DOHH2 (cell line): Measurements from ENCODE around the gene ITGB7.

ENCODE experiments used
- H3F3A ChIP-seq: fragments of 200-600 bp; sonication (generic), shearing (Covaris generic); 2 replicates; pipeline ENCODE4 v1.6.0; 2016; ENCODE audit warnings: antibody characterized with exemption, mild to moderate bottlenecking; ENCODE audit not compliant: control insufficient read depth, insufficient read depth
- H3K27ac ChIP-seq: fragments of 200-600 bp; sonication (generic); 2 replicates; pipeline ENCODE4 v1.5.1; 2014; ENCODE audit warnings: low read depth, mild to moderate bottlenecking, low read length, moderate library complexity
- H3K27me3 ChIP-seq: fragments of 200-600 bp; sonication (generic); 2 replicates; pipeline ENCODE4 v1.6.1; 2014; ENCODE audit warnings: mild to moderate bottlenecking, low read length, mixed read lengths; ENCODE audit not compliant: control insufficient read depth
- H3K36me3 ChIP-seq: fragments of 200-600 bp; sonication (generic); 2 replicates; pipeline ENCODE4 v1.6.1; 2014; ENCODE audit warnings: mild to moderate bottlenecking, low read length, moderate library complexity, mixed read lengths; ENCODE audit not compliant: control insufficient read depth
- H3K4me1 ChIP-seq: fragments of 200-600 bp; sonication (generic); 2 replicates; pipeline ENCODE4 v1.6.1; 2014; ENCODE audit warnings: mild to moderate bottlenecking, low read length, mixed read lengths; ENCODE audit not compliant: control insufficient read depth
- H3K4me2 ChIP-seq: fragments of 200-600 bp; sonication (generic); 2 replicates; pipeline ENCODE4 v1.6.0; 2014; ENCODE audit warnings: mild to moderate bottlenecking, low read length, moderate library complexity
- H3K4me3 ChIP-seq: fragments of 200-600 bp; sonication (generic); 2 replicates; pipeline ENCODE4 v1.5.1; 2014; ENCODE audit warnings: mild to moderate bottlenecking, low read length, mixed read lengths
- H3K79me2 ChIP-seq: fragments of 200-600 bp; sonication (generic); 2 replicates; pipeline ENCODE4 v1.6.1; 2014; ENCODE audit warnings: mild to moderate bottlenecking, low read length, mixed read lengths; ENCODE audit not compliant: control insufficient read depth
- H3K9me2 ChIP-seq: fragments of 200-600 bp; sonication (generic); replicated peaks from 2 replicates; pipeline ENCODE4 v1.6.1; 2014; ENCODE audit warnings: mild to moderate bottlenecking, low read length, mixed read lengths; ENCODE audit not compliant: control insufficient read depth
- H3K9me3 ChIP-seq: fragments of 200-600 bp; sonication (generic); 2 replicates; pipeline ENCODE4 v1.6.1; 2014; ENCODE audit warnings: antibody characterized with exemption, low read length, mixed read lengths; ENCODE audit not compliant: control insufficient read depth, insufficient read depth
- H4K20me1 ChIP-seq: fragments of 200-600 bp; sonication (generic); 2 replicates; pipeline ENCODE4 v1.6.0; 2014; ENCODE audit warnings: low read depth, mild to moderate bottlenecking, antibody characterized with exemption, low read length, moderate library complexity; ENCODE audit not compliant: control insufficient read depth, insufficient read depth
- EZH2phosphoT487 ChIP-seq: fragments of 200-600 bp; sonication (generic); IDR thresholded peaks from 2 replicates; pipeline ENCODE4 v1.6.1; 2017; ENCODE audit warnings: borderline replicate concordance, mild to moderate bottlenecking, antibody characterized with exemption, low read length, moderate library complexity, mixed read lengths
- TF ChIP-seq, protein P1 (sequence below): fragments of 200-600 bp; sonication (generic); IDR thresholded peaks from one replicate; pipeline ENCODE4 v1.5.1; 2014; ENCODE audit warnings: antibody characterized with exemption, mild to moderate bottlenecking, low read depth, low read length; ENCODE audit not compliant: poor library complexity, severe bottlenecking

ITGB7 gene

DNA sequence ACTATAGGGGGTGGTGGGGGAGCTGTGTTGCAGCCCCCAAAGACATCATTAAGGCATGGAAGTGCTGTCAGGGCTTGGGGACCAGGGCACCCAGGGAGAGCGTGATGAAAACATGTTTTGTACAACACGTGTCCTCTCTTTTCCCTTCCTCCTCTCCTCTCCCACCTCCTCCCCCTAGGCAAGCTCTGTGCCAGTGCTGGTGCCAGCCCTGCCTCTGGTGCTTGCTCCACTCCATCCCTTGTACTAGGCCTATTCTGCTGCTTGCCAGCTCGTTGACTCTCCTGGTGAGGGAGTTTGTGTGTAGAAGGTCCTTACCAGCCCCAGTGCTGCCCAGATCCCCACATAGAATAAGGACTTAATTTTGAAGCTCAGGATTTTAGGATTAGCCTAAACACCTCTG is 28.1 kb upstream of the ITGB7 start:
- Histone ChIP-seq H3K4me3 (no peak overlapping the region), H3K27me3 (peaks cover 69% of the 10 kb centered on the region), H3K4me2 (no peak overlapping the region), H3K36me3 (no peaks in the 10 kb centered on the region), H3K4me1 (peaks cover 16% of the 10 kb centered on the region), H3K79me2 (no peaks in the 10 kb centered on the region), H3K9me3 (no peaks in the 10 kb centered on the region), H3K27ac (no peak overlapping the region), H3K9me2 (no peaks in the 10 kb centered on the region), H3F3A (no peaks in the 10 kb centered on the region), H4K20me1 (no peaks in the 10 kb centered on the region)
- TF ChIP-seq, protein P1, sequence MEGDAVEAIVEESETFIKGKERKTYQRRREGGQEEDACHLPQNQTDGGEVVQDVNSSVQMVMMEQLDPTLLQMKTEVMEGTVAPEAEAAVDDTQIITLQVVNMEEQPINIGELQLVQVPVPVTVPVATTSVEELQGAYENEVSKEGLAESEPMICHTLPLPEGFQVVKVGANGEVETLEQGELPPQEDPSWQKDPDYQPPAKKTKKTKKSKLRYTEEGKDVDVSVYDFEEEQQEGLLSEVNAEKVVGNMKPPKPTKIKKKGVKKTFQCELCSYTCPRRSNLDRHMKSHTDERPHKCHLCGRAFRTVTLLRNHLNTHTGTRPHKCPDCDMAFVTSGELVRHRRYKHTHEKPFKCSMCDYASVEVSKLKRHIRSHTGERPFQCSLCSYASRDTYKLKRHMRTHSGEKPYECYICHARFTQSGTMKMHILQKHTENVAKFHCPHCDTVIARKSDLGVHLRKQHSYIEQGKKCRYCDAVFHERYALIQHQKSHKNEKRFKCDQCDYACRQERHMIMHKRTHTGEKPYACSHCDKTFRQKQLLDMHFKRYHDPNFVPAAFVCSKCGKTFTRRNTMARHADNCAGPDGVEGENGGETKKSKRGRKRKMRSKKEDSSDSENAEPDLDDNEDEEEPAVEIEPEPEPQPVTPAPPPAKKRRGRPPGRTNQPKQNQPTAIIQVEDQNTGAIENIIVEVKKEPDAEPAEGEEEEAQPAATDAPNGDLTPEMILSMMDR, result no peak
- TF ChIP-seq EZH2phosphoT487, result no peak

DNA sequence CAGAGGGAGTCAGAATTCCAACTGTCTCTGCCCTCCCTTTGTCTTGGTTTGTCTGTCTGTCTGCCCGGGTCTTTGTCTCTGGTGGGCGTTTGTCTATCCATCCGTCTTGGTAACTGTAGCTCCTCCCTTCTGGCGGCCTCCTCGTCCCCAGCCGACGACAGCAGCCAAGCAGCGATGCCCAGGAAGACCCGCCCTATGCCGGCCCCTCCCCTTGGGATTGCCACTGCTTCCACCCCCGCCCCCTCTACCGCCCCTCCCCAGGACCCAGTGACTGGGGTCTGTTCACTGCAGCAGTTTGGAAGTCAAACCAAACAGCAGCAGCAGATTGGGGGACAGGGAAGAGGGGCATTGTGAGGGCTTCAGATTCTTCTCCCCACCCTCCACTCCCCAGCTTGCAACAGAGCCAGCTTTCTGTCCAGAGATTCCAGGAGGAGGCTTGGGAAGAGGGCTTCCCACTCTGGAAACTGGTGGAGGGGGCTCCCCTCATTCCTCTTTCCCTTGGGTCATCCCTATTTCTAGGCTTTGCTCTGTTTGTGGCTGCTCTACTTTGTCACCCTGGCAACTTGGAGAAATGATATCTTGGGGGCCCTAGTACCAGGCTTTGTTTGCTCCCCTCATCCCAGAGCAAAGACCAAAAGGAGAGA is 27.3 kb upstream of the ITGB7 start:
- Histone ChIP-seq H3F3A (no peaks in the 10 kb centered on the region), H3K9me2 (no peaks in the 10 kb centered on the region), H4K20me1 (no peaks in the 10 kb centered on the region), H3K36me3 (no peaks in the 10 kb centered on the region), H3K79me2 (no peaks in the 10 kb centered on the region), H3K4me3 (no peak overlapping the region), H3K9me3 (no peaks in the 10 kb centered on the region), H3K27me3 (peaks cover 67% of the 10 kb centered on the region), H3K4me2 (no peak overlapping the region), H3K4me1 (peaks cover 16% of the 10 kb centered on the region), H3K27ac (no peak overlapping the region)
- TF ChIP-seq EZH2phosphoT487, result no peak
- TF ChIP-seq, protein P1, result no peak

DNA sequence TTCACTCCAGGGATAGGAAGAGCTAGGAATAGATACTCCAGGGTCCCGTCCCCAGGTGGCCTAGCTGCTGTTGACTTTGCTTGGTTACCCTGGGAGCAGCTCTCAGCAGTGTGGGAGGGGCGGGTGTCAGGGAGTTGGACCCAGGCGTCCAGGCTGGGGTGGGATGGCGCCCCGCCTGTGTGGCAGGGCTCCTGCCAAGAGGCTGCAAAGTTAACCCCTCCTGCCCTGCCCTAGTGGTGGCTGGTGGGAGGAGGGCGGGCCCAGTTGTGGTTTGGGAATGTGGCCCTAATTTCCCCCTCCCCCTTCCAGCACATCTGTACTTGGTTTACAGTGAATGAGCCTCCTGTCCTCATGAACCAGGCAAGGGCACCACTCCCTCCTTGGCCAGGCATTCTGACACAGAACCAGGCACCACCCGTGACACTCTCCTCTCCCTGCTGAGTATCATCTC is 26.6 kb upstream of the ITGB7 start:
- TF ChIP-seq, protein P1, result no peak
- TF ChIP-seq EZH2phosphoT487, result no peak
- no peaks in the 10 kb centered on the region for H3K36me3 ChIP-seq
- no peaks in the 10 kb centered on the region for H3K79me2 ChIP-seq
- H3K9me3 ChIP-seq, result no peaks in the 10 kb centered on the region
- H3K9me2 ChIP-seq, result no peaks in the 10 kb centered on the region
- no peak overlapping the region for H3K4me2 ChIP-seq
- H3K4me1 ChIP-seq, result peaks cover 16% of the 10 kb centered on the region
- H3K4me3 ChIP-seq, result no peak overlapping the region
- 0 out of 2 replicates have a peak, but pooled peaks cover 2% of the 10 kb centered on the region for H3F3A ChIP-seq
- no peaks in the 10 kb centered on the region for H4K20me1 ChIP-seq
- H3K27me3 ChIP-seq, result peaks cover 67% of the 10 kb centered on the region
- H3K27ac ChIP-seq, result no peak overlapping the region
